Neural crest cell (in vitro differentiated cells): ENCODE results near the gene MYL11. TPM values are rescaled to one million over a fixed set of nuclear protein-coding genes. Genes with fewer than 3 reads are reported as not detected.

Source experiments
- DNase-seq: peaks from one replicate; pipeline ENCODE4 v3.0.0; 2021; ENCODE audit warnings: low read depth, mixed read lengths, low spot score
- H3K27ac Mint-ChIP-seq: one replicate; pipeline ENCODE4 v1.8.0; 2021; ENCODE audit warnings: mild to moderate bottlenecking, mixed read lengths; ENCODE audit not compliant: unreplicated experiment
- H3K27me3 Mint-ChIP-seq: 2 replicates; pipeline ENCODE4 v1.8.0; 2021; ENCODE audit warnings: low read depth, mild to moderate bottlenecking, mixed read lengths
- H3K36me3 Mint-ChIP-seq: 2 replicates; pipeline ENCODE4 v1.8.0; 2021; ENCODE audit warnings: low read depth, mild to moderate bottlenecking, mixed read lengths
- H3K4me1 Mint-ChIP-seq: 2 replicates; pipeline ENCODE4 v1.8.0; 2021; ENCODE audit warnings: mixed read lengths
- H3K4me3 Mint-ChIP-seq: one replicate; pipeline ENCODE4 v1.8.0; 2021; ENCODE audit warnings: mild to moderate bottlenecking, mixed read lengths
- H3K9me3 Mint-ChIP-seq: 2 replicates; pipeline ENCODE4 v1.8.0; 2021; ENCODE audit warnings: mixed read lengths
- CTCF ChIP-seq: fragments of 200-600 bp; sonication (generic); conservative IDR thresholded peaks from 2 replicates; pipeline ENCODE4 v1.5.0; 2021; ENCODE audit warnings: antibody characterized with exemption, mild to moderate bottlenecking
- total RNA-seq: library from RNA; stranded (reverse); gene quantifications from 2 replicates; pipeline ENCODE4 v1.2.1, GENCODE V29; 2021

MYL11 gene
- total RNA-seq, 1 donor from 2014 or later: not detected

- H3K4me3 Mint-ChIP-seq: peak overlapping the region; percentile 14
- no peaks in the 10 kb centered on the region for H3K36me3 Mint-ChIP-seq
- H3K4me1 Mint-ChIP-seq: peaks cover 42% of the 10 kb centered on the region
- no peak overlapping the region for H3K27ac Mint-ChIP-seq
- TF ChIP-seq CTCF: no peak
- DNase-seq: no peak
- no peaks in the 10 kb centered on the region for H3K27me3 Mint-ChIP-seq
- H3K9me3 Mint-ChIP-seq: no peaks in the 10 kb centered on the region
Observed at GRCh38 chr16:30372725-30373124, 1.9 kb upstream of the MYL11 start.

GRCh38 chr16:30375864-30376263 is 1.3 kb downstream of the MYL11 start:
- H3K4me3 Mint-ChIP-seq: peak overlapping the region; percentile 68
- no peak for DNase-seq

GRCh38 chr16:30376461-30376902 is 1.9 kb downstream of the MYL11 start:
- no peak overlapping the region for H3K27ac Mint-ChIP-seq
- no peak overlapping the region for H3K4me3 Mint-ChIP-seq
- peaks cover 45% of the 10 kb centered on the region for H3K4me1 Mint-ChIP-seq

More at GRCh38 chr16:30375864-30376263, 1.3 kb downstream of the MYL11 start:
- TF ChIP-seq CTCF: no peak
- H3K27me3 Mint-ChIP-seq: no peaks in the 10 kb centered on the region
- H3K4me1 Mint-ChIP-seq: peaks cover 45% of the 10 kb centered on the region
- H3K36me3 Mint-ChIP-seq: peaks cover 3% of the 10 kb centered on the region
- no peak overlapping the region for H3K27ac Mint-ChIP-seq
- no peaks in the 10 kb centered on the region for H3K9me3 Mint-ChIP-seq

GRCh38 chr16:30377050-30377811 is 2.6 kb downstream of the MYL11 start:
- Mint-ChIP-seq H3K27me3 (no peaks in the 10 kb centered on the region), H3K4me1 (peaks cover 41% of the 10 kb centered on the region), H3K27ac (peak overlapping the region; percentile 100), H3K36me3 (peaks cover 3% of the 10 kb centered on the region), H3K9me3 (no peaks in the 10 kb centered on the region), H3K4me3 (peak overlapping the region; percentile 99)
- DNase-seq: no peak
- TF ChIP-seq CTCF: no peak

More at GRCh38 chr16:30376461-30376902, 1.9 kb downstream of the MYL11 start:
- TF ChIP-seq CTCF: no peak
- H3K27me3 Mint-ChIP-seq: no peaks in the 10 kb centered on the region
- DNase-seq: no peak
- peaks cover 3% of the 10 kb centered on the region for H3K36me3 Mint-ChIP-seq
- no peaks in the 10 kb centered on the region for H3K9me3 Mint-ChIP-seq

- Mint-ChIP-seq H3K4me3 (peak overlapping the region; percentile 99), H3K4me1 (peaks cover 39% of the 10 kb centered on the region), H3K9me3 (no peaks in the 10 kb centered on the region), H3K27me3 (no peaks in the 10 kb centered on the region), H3K36me3 (peaks cover 3% of the 10 kb centered on the region), H3K27ac (peak overlapping the region; percentile 100)
- peak; percentile 75 for DNase-seq
- TF ChIP-seq CTCF: no peak
Observed at GRCh38 chr16:30377812-30378235, 3.2 kb downstream of the MYL11 start.
